HUDEP-2 (cell line): ENCODE measurements around the gene ELMO3.

Experiments
- DNase-seq, 76 experiments: peaks; one replicate each; lab custom pipeline; 2025; ENCODE audit not compliant: unreplicated experiment in 76 of 76; lab: John Stamatoyannopoulos, UW

Gene ELMO3

GRCh38 chr16:67179421-67180080, 19.4 kb upstream of the ELMO3 start:
- DNase-seq = peak in 13 of 76 experiments; percentile 5 to 33 (median 14)

- no peak for DNase-seq
Observed at GRCh38 chr16:67180166-67180565, 18.8 kb upstream of the ELMO3 start.

GRCh38 chr16:67181346-67181745, 17.6 kb upstream of the ELMO3 start:
- no peak for DNase-seq

GRCh38 chr16:67182288-67182687, 16.6 kb upstream of the ELMO3 start:
- no peak for DNase-seq

- DNase-seq = no peak
Observed at GRCh38 chr16:67183284-67183626, 15.7 kb upstream of the ELMO3 start.

GRCh38 chr16:67183627-67184452, 15.1 kb upstream of the ELMO3 start, which contains the start of gene MATCAP1:
MATCAP1 (minus strand) TSS chr16:67183963; CDS start chr16:67180610, 3,353 bp downstream.
- peak in 75 of 76 experiments; percentile 62 to 97 (median 92) for DNase-seq

GRCh38 chr16:67184453-67184994, 14.4 kb upstream of the ELMO3 start:
- DNase-seq = no peak

GRCh38 chr16:67184995-67185650, 13.8 kb upstream of the ELMO3 start:
- DNase-seq = peak in 74 of 76 experiments; percentile 16 to 89 (median 75)

- DNase-seq = no peak
Observed at GRCh38 chr16:67185651-67186134, 13.2 kb upstream of the ELMO3 start.

- DNase-seq = no peak
Observed at GRCh38 chr16:67186550-67186950, 12.4 kb upstream of the ELMO3 start.

GRCh38 chr16:67187175-67187890, 11.6 kb upstream of the ELMO3 start:
- no peak for DNase-seq

- no peak for DNase-seq
Observed at GRCh38 chr16:67188323-67188722, 10.6 kb upstream of the ELMO3 start.

- DNase-seq = no peak
Observed at GRCh38 chr16:67188798-67189197, 10.1 kb upstream of the ELMO3 start.

- DNase-seq = no peak
Observed at GRCh38 chr16:67190041-67190440, 8.9 kb upstream of the ELMO3 start, which contains the start of gene EXOC3L1. EXOC3L1 (minus strand) TSS chr16:67190136; CDS start chr16:67189676, 460 bp downstream.

- DNase-seq = peak in 44 of 76 experiments; percentile 13 to 68 (median 32)
Observed at GRCh38 chr16:67190448-67191399, 8.2 kb upstream of the ELMO3 start.

GRCh38 chr16:67191411-67191994, 7.4 kb upstream of the ELMO3 start:
- DNase-seq = no peak

GRCh38 chr16:67191995-67192681, 6.8 kb upstream of the ELMO3 start, which contains the start of gene E2F4:
E2F4 (plus strand) TSS chr16:67192155; CDS start chr16:67192228, 73 bp downstream.
- peak in 73 of 76 experiments; percentile 30 to 91 (median 81) for DNase-seq

- peak in 11 of 76 experiments; percentile 11 to 54 (median 26) for DNase-seq
Observed at GRCh38 chr16:67192781-67193361, 6.1 kb upstream of the ELMO3 start.
